IPS DF 6.9 (cell line): ENCODE measurements around the gene SLN.

ENCODE experiments used
- DNase-seq: peaks from one replicate; pipeline ENCODE4 v3.0.0-alpha.2; 2013; ENCODE audit warnings: low read depth, low spot score
- H3K27ac ChIP-seq: one replicate; pipeline ENCODE4 v1.5.1; 2013; ENCODE audit warnings: low read length, control low read depth
- H3K27me3 ChIP-seq: 2 replicates; pipeline ENCODE4 v1.6.1; 2013; ENCODE audit warnings: mild to moderate bottlenecking, low read length; ENCODE audit not compliant: control insufficient read depth, insufficient read depth
- H3K36me3 ChIP-seq: 2 replicates; pipeline ENCODE4 v1.6.1; 2013; ENCODE audit warnings: low read length; ENCODE audit not compliant: control insufficient read depth, insufficient read depth
- H3K4me1 ChIP-seq: 2 replicates; pipeline ENCODE4 v1.6.1; 2013; ENCODE audit warnings: low read length; ENCODE audit not compliant: control insufficient read depth, insufficient read depth
- H3K4me3 ChIP-seq: 2 replicates; pipeline ENCODE4 v1.5.1; 2013; ENCODE audit warnings: mild to moderate bottlenecking, low read length
- H3K9me3 ChIP-seq: 2 replicates; pipeline ENCODE4 v1.6.1; 2013; ENCODE audit warnings: low read length, inconsistent platforms; ENCODE audit not compliant: control insufficient read depth, insufficient read depth
- WGBS: extraction: QIAGEN DNeasy Blood & Tissue Kit; methylation state at CpG from one replicate; pipeline ENCODE4 v1.1.7; 2013; ENCODE audit warnings: mixed read lengths, missing lambda C conversion rate; ENCODE audit not compliant: insufficient read length, insufficient coverage; 5-methylcytosine and 5-hydroxymethylcytosine counted together

SLN gene

GRCh38 chr11:107704451-107704850 lies 7.4 kb downstream of the SLN start:
- no peaks in the 10 kb centered on the region for H3K27me3 ChIP-seq
- H3K4me1 ChIP-seq = peaks cover 6% of the 10 kb centered on the region
- no peak for DNase-seq
- H3K9me3 ChIP-seq = no peaks in the 10 kb centered on the region
- no peak overlapping the region for H3K27ac ChIP-seq
- H3K36me3 ChIP-seq = no peaks in the 10 kb centered on the region
- no CpG with 5 or more reads among the region's 3 CpGs for WGBS
- H3K4me3 ChIP-seq = no peak overlapping the region

GRCh38 chr11:107702723-107703122 lies 9.1 kb downstream of the SLN start:
- Histone ChIP-seq H3K27me3 (no peaks in the 10 kb centered on the region), H3K4me3 (no peak overlapping the region), H3K4me1 (peaks cover 5% of the 10 kb centered on the region), H3K27ac (no peak overlapping the region), H3K36me3 (no peaks in the 10 kb centered on the region), H3K9me3 (no peaks in the 10 kb centered on the region)
- no CpG with 5 or more reads among the region's 2 CpGs for WGBS
- DNase-seq = no peak

- Histone ChIP-seq H3K4me3 (no peak overlapping the region), H3K9me3 (no peaks in the 10 kb centered on the region), H3K27ac (no peak overlapping the region), H3K4me1 (peaks cover 1% of the 10 kb centered on the region; the same call in 1 of the 2 replicates), H3K27me3 (no peaks in the 10 kb centered on the region), H3K36me3 (no peaks in the 10 kb centered on the region)
- WGBS = no CpG with 5 or more reads among the region's 7 CpGs
- DNase-seq = no peak
Observed at GRCh38 chr11:107702109-107702660, 9.7 kb downstream of the SLN start.

GRCh38 chr11:107699371-107700285 lies 12.2 kb downstream of the SLN start:
- Histone ChIP-seq H3K27me3 (no peaks in the 10 kb centered on the region), H3K4me3 (no peak overlapping the region), H3K9me3 (no peaks in the 10 kb centered on the region), H3K36me3 (no peaks in the 10 kb centered on the region), H3K4me1 (peaks cover 1% of the 10 kb centered on the region; the same call in 1 of the 2 replicates), H3K27ac (no peak overlapping the region)
- WGBS = no CpG with 5 or more reads among the region's 15 CpGs
- DNase-seq = no peak

DNA sequence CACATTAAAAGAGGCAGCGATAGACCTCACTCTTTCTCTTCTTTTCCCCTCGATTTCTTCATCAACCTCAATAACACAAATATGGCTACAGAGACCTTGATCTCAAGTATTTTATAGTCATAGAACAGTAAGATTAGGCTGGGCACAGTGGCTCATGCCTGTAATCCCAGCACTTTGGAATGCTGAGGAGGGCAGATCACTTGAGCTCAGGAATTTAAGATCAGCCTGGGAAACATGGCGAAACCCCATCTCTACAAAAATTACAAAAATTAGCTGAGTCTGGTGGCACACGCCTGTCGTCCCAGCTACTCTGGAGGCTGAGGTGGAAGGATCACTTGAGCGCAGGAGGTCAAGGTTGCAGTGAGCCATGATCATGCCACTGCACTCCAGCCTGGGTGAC lies 14.6 kb downstream of the SLN start:
- no CpG with 5 or more reads among the region's 6 CpGs for WGBS
- Histone ChIP-seq H3K36me3 (no peaks in the 10 kb centered on the region), H3K4me1 (peaks cover 1% of the 10 kb centered on the region; the same call in 1 of the 2 replicates), H3K4me3 (no peak overlapping the region), H3K27ac (no peak overlapping the region), H3K9me3 (no peaks in the 10 kb centered on the region), H3K27me3 (no peaks in the 10 kb centered on the region)
- DNase-seq = no peak

DNA sequence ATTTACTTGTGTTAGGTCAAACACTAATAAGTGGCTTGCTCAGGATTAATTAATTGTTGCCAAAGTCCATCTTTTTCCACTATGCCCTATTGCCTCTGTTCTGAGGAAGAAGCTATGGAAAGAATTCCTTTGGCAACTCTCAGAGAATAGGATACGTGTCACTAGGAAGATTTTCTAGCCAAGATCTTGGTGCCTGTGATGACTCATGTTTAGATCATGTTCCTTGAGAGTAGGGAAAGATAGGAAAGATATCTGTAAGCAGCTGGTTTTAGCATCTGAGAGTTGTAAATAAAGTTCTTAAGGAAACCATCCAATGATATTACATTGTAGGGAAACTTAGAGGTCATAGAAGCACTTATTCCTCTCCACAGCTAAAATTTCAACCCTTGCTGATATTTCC lies 15.7 kb downstream of the SLN start:
- H3K9me3 ChIP-seq = no peaks in the 10 kb centered on the region
- H3K36me3 ChIP-seq = no peaks in the 10 kb centered on the region
- WGBS = no CpG with 5 or more reads among the region's 1 CpG
- DNase-seq = no peak
- H3K27ac ChIP-seq = no peak overlapping the region
- no peak overlapping the region for H3K4me3 ChIP-seq
- no peaks in the 10 kb centered on the region for H3K27me3 ChIP-seq
- H3K4me1 ChIP-seq = peaks cover 1% of the 10 kb centered on the region; the same call in 1 of the 2 replicates

DNA sequence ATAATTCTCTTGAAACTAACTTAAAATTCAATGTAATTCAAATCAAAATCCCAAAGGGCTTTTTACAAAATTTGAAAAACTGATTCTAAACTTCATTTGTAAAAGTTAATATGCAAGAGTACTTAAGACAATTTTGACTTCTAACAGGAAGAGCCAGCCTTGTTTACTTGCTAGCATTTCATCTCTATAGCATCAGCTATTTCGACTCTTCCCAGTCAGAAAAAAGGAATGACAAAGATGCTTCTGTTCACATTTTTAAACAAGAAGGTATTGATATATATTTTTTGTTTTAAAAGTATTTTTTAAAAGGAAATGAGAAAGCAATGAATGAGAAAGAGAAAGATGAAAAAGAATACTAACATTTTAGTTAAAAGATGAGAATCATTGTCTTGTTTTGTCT lies 16.4 kb downstream of the SLN start:
- Histone ChIP-seq H3K4me3 (no peak overlapping the region), H3K27ac (no peak overlapping the region), H3K27me3 (no peaks in the 10 kb centered on the region), H3K36me3 (no peaks in the 10 kb centered on the region), H3K4me1 (no peaks in the 10 kb centered on the region), H3K9me3 (no peaks in the 10 kb centered on the region)
- no peak for DNase-seq
- WGBS = no CpG with 5 or more reads among the region's 1 CpG

GRCh38 chr11:107691000-107691750 lies 20.7 kb downstream of the SLN start:
- Histone ChIP-seq H3K4me3 (no peak overlapping the region), H3K9me3 (no peaks in the 10 kb centered on the region), H3K27ac (no peak overlapping the region), H3K27me3 (no peaks in the 10 kb centered on the region), H3K36me3 (no peaks in the 10 kb centered on the region), H3K4me1 (no peaks in the 10 kb centered on the region)
- DNase-seq = no peak
- whole genome bisulfite sequencing = no CpG with 5 or more reads among the region's 3 CpGs

DNA sequence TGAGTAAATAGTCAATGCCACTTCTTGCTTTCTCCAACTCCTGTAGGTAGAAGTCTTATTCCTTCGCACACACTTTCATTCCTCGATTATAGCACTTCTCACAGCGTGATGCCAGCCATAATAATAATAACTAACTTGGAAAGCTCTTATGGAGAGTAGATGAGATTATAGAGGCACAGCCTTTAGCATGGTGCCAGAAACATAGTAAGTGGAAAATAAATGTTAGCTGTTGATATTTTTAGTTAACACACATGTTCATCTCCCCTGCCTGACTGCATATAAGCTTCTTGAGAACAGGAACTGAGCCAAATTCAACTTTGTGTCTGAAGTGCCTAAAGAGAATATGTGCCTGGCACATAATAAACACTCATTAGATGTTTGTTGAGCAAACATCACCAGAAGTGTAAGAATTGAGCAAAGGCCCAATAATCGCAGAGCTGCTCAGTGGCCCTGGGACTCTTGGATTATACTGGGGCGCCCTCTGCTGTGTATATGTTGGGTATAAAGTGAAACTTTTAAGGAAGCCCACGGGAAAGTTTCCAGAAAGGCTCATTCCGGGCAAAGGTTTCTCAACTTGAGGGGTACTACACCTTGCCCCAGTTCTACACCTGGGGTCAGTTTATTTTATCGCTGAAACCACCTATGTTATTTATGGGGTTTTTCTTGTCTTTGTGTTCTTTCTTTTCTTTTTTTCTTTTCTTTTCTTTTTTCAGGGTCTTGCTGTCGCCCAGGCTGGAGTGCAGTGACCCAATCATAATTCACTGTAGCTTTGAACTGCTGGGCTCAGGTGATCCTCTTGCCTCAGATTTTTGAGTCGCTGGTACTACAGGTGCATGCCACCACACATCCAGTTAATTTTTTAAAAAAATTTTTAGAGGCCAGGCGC lies 22.3 kb downstream of the SLN start:
- no peak overlapping the region for H3K4me3 ChIP-seq
- no peaks in the 10 kb centered on the region for H3K9me3 ChIP-seq
- no CpG with 5 or more reads among the region's 11 CpGs for WGBS
- DNase-seq = no peak
- H3K36me3 ChIP-seq = no peaks in the 10 kb centered on the region
- H3K27ac ChIP-seq = no peak overlapping the region
- no peaks in the 10 kb centered on the region for H3K27me3 ChIP-seq
- H3K4me1 ChIP-seq = no peaks in the 10 kb centered on the region
